Thyroid gland (tissue), 4 donors: ENCODE measurements around the gene IGF2R. TPM values are rescaled to one million over a fixed set of nuclear protein-coding genes. Genes with fewer than 3 reads are reported as not detected.

Source experiments
- DNase-seq, 2 donors: peaks; one replicate each; pipeline ENCODE4 v3.0.0-alpha.2; 2019
- H3K27ac ChIP-seq, 3 donors: fragments of 200-600 bp; sonication (generic); 1 replicate in 2 of 3; 2 replicates in 1 of 3; pipeline ENCODE4 v1.5.1; 2016 to 2019; ENCODE audit warnings: mild to moderate bottlenecking in 1 of 3, moderate library complexity in 1 of 3
- H3K27me3 ChIP-seq: fragments of 200-600 bp; sonication (generic); one replicate; pipeline ENCODE4 v1.5.1; 2019
- H3K36me3 ChIP-seq, 2 donors: fragments of 200-600 bp; sonication (generic); one replicate each; pipeline ENCODE4 v1.5.1; 2016 to 2019
- H3K4me1 ChIP-seq, 2 donors: fragments of 200-600 bp; sonication (generic); one replicate each; pipeline ENCODE4 v1.5.1; 2017 to 2019
- H3K4me3 ChIP-seq, 3 donors: fragments of 200-600 bp; sonication (generic); replicated peaks in 1 of 3; 1 replicate in 2 of 3; 2 replicates in 1 of 3; pipeline ENCODE4 v1.5.1; 2016; ENCODE audit warnings: mild to moderate bottlenecking in 1 of 3
- H3K9me3 ChIP-seq: fragments of 200-600 bp; sonication (generic); one replicate; pipeline ENCODE4 v1.5.1; 2017
- POLR2A ChIP-seq, 2 donors: fragments of 450-650 bp; IDR thresholded peaks; one replicate each; pipeline ENCODE4 v1.6.1; 2017; ENCODE audit warnings: antibody characterized with exemption in 2 of 2, mild to moderate bottlenecking in 2 of 2, moderate library complexity in 1 of 2
- WGBS, 2 donors: methylation state at CpG; one replicate each; pipeline ENCODE4 v1.1.5; 2017; 5-methylcytosine and 5-hydroxymethylcytosine counted together
- intact Hi-C: fragments of 100-400 bp; cut with DNase I; formaldehyde crosslinking; loops from one replicate; pipeline ENCODE4 v1.15.1; 2023
- total RNA-seq, 4 donors: library from RNA; depleted of rRNA; stranded (reverse); fragments of >200 nt; gene quantifications; one replicate each; pipeline ENCODE4 v1.2.3, GENCODE V29; 2016
- TF ChIP-seq, protein P1 (sequence below), 6 experiments: fragments of 200-600 bp in 3 of 6; fragments of 450-650 bp in 3 of 6; sonication (generic) in 3 of 6; IDR thresholded peaks; one replicate each; pipeline ENCODE4 v1.5.1; 2016 to 2019; ENCODE audit warnings: antibody characterized with exemption in 6 of 6, mild to moderate bottlenecking in 2 of 6, inconsistent platforms in 1 of 6, moderate library complexity in 1 of 6

The IGF2R gene
- total RNA-seq, 4 donors from 2014 or later: 82.1 to 104 (median 94.2) TPM

DNA sequence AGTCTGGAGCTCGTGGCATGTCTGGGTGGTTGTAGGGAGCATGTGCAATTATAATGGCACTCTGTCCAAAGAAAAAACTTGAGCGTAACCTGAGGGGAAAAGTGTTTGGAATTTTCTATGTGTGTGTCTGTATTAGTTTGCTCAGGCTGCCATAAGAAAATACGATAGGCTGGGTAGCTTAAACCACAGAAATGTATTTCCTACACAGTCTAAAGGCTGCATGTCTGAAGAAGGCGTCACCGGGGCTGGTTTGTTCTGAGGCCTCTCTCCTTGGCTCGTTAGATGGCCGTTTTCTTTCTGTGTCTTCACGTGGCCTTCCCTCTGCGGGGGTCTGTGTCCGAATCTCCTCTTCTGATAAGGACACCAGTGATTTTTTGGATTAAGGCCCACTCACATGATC is 59.0 kb downstream of the IGF2R start:
- intact Hi-C loops: no loop called here
- DNase-seq: no peak
- Histone ChIP-seq H3K9me3 (no peaks in the 10 kb centered on the region), H3K4me1 (peaks cover 16 to 21% of the 10 kb centered on the region in 2 donors), H3K4me3 (no peak overlapping the region), H3K36me3 (peaks cover 17 to 22% of the 10 kb centered on the region in 2 donors), H3K27ac (no peak overlapping the region), H3K27me3 (no peaks in the 10 kb centered on the region)
- 96% methylated on average over 10 of the region's 10 CpGs for WGBS, 2 donors
- no peak for TF ChIP-seq POLR2A (IDR thresholded peaks at IDR 0.05)
- TF ChIP-seq, protein P1, sequence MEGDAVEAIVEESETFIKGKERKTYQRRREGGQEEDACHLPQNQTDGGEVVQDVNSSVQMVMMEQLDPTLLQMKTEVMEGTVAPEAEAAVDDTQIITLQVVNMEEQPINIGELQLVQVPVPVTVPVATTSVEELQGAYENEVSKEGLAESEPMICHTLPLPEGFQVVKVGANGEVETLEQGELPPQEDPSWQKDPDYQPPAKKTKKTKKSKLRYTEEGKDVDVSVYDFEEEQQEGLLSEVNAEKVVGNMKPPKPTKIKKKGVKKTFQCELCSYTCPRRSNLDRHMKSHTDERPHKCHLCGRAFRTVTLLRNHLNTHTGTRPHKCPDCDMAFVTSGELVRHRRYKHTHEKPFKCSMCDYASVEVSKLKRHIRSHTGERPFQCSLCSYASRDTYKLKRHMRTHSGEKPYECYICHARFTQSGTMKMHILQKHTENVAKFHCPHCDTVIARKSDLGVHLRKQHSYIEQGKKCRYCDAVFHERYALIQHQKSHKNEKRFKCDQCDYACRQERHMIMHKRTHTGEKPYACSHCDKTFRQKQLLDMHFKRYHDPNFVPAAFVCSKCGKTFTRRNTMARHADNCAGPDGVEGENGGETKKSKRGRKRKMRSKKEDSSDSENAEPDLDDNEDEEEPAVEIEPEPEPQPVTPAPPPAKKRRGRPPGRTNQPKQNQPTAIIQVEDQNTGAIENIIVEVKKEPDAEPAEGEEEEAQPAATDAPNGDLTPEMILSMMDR (IDR thresholded peaks at IDR 0.05): no peak

- Histone ChIP-seq H3K9me3 (no peaks in the 10 kb centered on the region), H3K4me3 (no peak overlapping the region), H3K27ac (peak overlapping the region; percentile 76 to 82 (median 76)), H3K4me1 (peaks cover 16 to 21% of the 10 kb centered on the region in 2 donors), H3K27me3 (no peaks in the 10 kb centered on the region), H3K36me3 (peaks cover 22 to 29% of the 10 kb centered on the region in 2 donors)
- 94% methylated on average over 8 of the region's 8 CpGs for WGBS, 2 donors
- TF ChIP-seq, protein P1 (IDR thresholded peaks at IDR 0.05): no peak
- no peak for TF ChIP-seq POLR2A (IDR thresholded peaks at IDR 0.05)
- intact Hi-C loops: no loop called here
- no peak for DNase-seq
Measured at GRCh38 chr6:160028487-160029275, 59.8 kb downstream of the IGF2R start.

DNA sequence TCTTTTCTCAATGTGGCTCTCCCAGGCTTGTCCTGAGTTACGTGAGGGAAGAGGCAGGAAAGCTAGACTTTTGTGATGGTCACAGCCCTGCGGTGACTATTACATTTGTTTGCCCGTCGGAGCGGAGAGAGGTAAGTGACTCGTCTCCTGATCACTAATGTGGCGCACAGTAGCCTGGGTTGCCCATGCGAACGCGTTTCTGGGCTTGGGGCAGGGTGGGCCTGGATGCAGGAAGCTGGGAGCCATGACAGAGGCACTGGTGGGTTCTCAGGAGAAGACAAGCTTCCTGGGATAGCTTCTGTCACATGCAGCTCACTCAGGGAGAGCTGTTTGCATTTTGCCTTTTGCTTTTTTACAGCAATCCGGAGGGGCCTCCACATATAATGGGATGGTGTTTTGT is 60.6 kb downstream of the IGF2R start:
- intact Hi-C loops: no loop called here
- peak overlapping the region; percentile 76 to 82 (median 76) for H3K27ac ChIP-seq
- TF ChIP-seq, protein P1 (IDR thresholded peaks at IDR 0.05): no peak
- TF ChIP-seq POLR2A (IDR thresholded peaks at IDR 0.05): no peak
- peaks cover 16 to 21% of the 10 kb centered on the region in 2 donors for H3K4me1 ChIP-seq
- peaks cover 19 to 37% of the 10 kb centered on the region in 2 donors for H3K36me3 ChIP-seq
- DNase-seq: peak in 1 of 2 donors; percentile 23
- 75 to 80% methylated on average over 11 of the region's 11 CpGs for WGBS, 2 donors
- H3K9me3 ChIP-seq: no peaks in the 10 kb centered on the region
- no peaks in the 10 kb centered on the region for H3K27me3 ChIP-seq
- H3K4me3 ChIP-seq: no peak overlapping the region

DNA sequence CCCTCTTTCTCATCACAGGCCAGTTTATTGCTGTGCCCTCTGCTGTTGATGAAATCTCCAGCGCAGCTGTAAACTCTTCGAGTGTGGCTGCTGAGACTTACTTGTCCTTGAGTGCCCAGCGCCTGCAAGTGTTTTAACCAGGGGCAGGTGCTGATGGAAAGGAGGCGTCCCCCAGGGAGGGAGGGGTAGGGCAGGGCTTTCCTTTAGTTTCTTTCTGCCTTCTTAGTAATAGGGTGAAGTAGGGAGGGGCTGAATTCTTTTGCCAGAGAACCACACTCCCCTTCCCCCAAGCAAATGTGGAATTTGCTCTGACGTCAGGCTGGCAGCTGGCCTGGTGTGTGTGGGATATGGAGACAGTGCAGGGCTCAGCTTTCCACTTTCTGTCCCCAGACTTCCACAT is 61.2 kb downstream of the IGF2R start:
- peak overlapping the region; percentile 76 to 82 (median 76) for H3K27ac ChIP-seq
- H3K4me3 ChIP-seq: no peak overlapping the region
- DNase-seq: peak; percentile 94 to 97
- WGBS, 2 donors: 10 to 29% methylated on average over 5 of the region's 5 CpGs
- no peaks in the 10 kb centered on the region for H3K9me3 ChIP-seq
- H3K4me1 ChIP-seq: peaks cover 16 to 21% of the 10 kb centered on the region in 2 donors
- peaks cover 17 to 38% of the 10 kb centered on the region in 2 donors for H3K36me3 ChIP-seq
- H3K27me3 ChIP-seq: no peaks in the 10 kb centered on the region
- TF ChIP-seq, protein P1 (IDR thresholded peaks at IDR 0.05): peak in 3 of 6 experiments; percentile 19 to 48 (median 20)
- peak in 1 of 2 donors; percentile 42 for TF ChIP-seq POLR2A (IDR thresholded peaks at IDR 0.05)
- intact Hi-C loops: loop anchor here (10.0 kb wide), 1 partner anchor 55 kb away; no protein-coding TSS in a partner anchor

DNA sequence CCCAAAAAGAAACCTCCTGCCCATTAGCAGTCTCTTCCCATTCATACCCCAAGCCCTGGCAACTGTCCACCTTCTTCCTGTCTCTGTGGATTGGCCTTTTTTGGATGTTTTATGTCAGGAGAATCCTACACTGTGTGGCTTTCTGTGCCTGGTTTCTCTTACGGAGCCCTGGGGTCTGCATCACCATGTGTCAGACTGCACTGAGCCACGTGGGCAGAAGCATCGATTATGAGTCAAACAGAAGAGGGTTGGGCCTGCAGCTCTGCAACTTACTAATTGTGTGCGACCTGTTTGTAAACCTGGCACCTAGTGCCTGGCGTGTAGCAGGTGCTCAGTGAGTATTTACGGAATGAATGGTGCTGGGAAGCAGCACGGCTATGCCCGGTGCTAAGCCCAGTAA is 62.6 kb downstream of the IGF2R start:
- 92 to 93% methylated on average over 8 of the region's 8 CpGs for WGBS, 2 donors
- Histone ChIP-seq H3K9me3 (no peaks in the 10 kb centered on the region), H3K27ac (peak overlapping the region in 2 of 3 donors; percentile 76 to 82), H3K4me3 (no peak overlapping the region), H3K36me3 (peaks cover 19 to 43% of the 10 kb centered on the region in 2 donors), H3K4me1 (peaks cover 16 to 21% of the 10 kb centered on the region in 2 donors), H3K27me3 (no peaks in the 10 kb centered on the region)
- no peak for TF ChIP-seq POLR2A (IDR thresholded peaks at IDR 0.05)
- TF ChIP-seq, protein P1 (IDR thresholded peaks at IDR 0.05): no peak
- no peak for DNase-seq
- intact Hi-C loops: loop anchor here (10.0 kb wide), 1 partner anchor 57 kb away; no protein-coding TSS in a partner anchor
